IMR-90 (cell line): ENCODE measurements around the gene GGACT.

Experiments used
- CEBPB ChIP-seq: IDR thresholded peaks from 2 replicates; pipeline ENCODE4 v1.6.1; 2012; ENCODE audit warnings: low read depth, low read length, improper control_type of control experiment
- CHD1 ChIP-seq: IDR thresholded peaks from 2 replicates; pipeline ENCODE4 v1.6.1; 2012; ENCODE audit warnings: low read depth, low read length, improper control_type of control experiment
- FOS ChIP-seq: fragments of 150-350 bp; IDR thresholded peaks from 2 replicates; pipeline ENCODE4 v1.6.1; 2016; ENCODE audit warnings: low read depth, low read length
- MAFK ChIP-seq: IDR thresholded peaks from 2 replicates; pipeline ENCODE4 v1.6.1; 2012; ENCODE audit warnings: low read depth, low read length, improper control_type of control experiment
- MAZ ChIP-seq: IDR thresholded peaks from 2 replicates; pipeline ENCODE4 v1.6.1; 2012; ENCODE audit warnings: low read depth, mild to moderate bottlenecking, low read length, improper control_type of control experiment, moderate library complexity, borderline replicate concordance
- MXI1 ChIP-seq: IDR thresholded peaks from 2 replicates; pipeline ENCODE4 v1.6.1; 2012; ENCODE audit warnings: low read depth, mild to moderate bottlenecking, low read length, moderate library complexity, borderline replicate concordance
- POLR2A ChIP-seq: IDR thresholded peaks from 2 replicates; pipeline ENCODE4 v1.6.1; 2012; ENCODE audit warnings: mild to moderate bottlenecking, low read depth, low read length
- RAD21 ChIP-seq: IDR thresholded peaks from 2 replicates; pipeline ENCODE4 v1.6.1; 2012; ENCODE audit warnings: low read length, improper control_type of control experiment
- RCOR1 ChIP-seq: IDR thresholded peaks from 2 replicates; pipeline ENCODE4 v1.6.1; 2012; ENCODE audit warnings: mild to moderate bottlenecking, low read length, improper control_type of control experiment; ENCODE audit not compliant: insufficient replicate concordance
- RFX5 ChIP-seq: IDR thresholded peaks from 2 replicates; pipeline ENCODE4 v1.8.0; 2012; ENCODE audit warnings: low read depth, mild to moderate bottlenecking, low read length, moderate library complexity
- SMC3 ChIP-seq: fragments of 150-350 bp; IDR thresholded peaks from 2 replicates; pipeline ENCODE4 v1.6.1; 2016; ENCODE audit warnings: low read depth, mild to moderate bottlenecking, antibody characterized with exemption, low read length, moderate library complexity
- TF ChIP-seq, protein P1 (sequence below): fragments of 150-350 bp; IDR thresholded peaks from 2 replicates; pipeline ENCODE4 v1.6.1; 2016; ENCODE audit warnings: low read depth, mild to moderate bottlenecking, low read length, moderate library complexity, borderline replicate concordance
- TF ChIP-seq, protein P2 (sequence below): conservative IDR thresholded peaks from 2 replicates; pipeline ENCODE4 v1.5.1; 2012; ENCODE audit warnings: mild to moderate bottlenecking, low read depth, low read length, improper control_type of control experiment
- TF ChIP-seq, protein P3 (sequence below): fragments of 150-350 bp; IDR thresholded peaks from 2 replicates; pipeline ENCODE4 v1.6.1; 2017; ENCODE audit warnings: mild to moderate bottlenecking, antibody characterized with exemption, low read length, low read depth

DNA sequence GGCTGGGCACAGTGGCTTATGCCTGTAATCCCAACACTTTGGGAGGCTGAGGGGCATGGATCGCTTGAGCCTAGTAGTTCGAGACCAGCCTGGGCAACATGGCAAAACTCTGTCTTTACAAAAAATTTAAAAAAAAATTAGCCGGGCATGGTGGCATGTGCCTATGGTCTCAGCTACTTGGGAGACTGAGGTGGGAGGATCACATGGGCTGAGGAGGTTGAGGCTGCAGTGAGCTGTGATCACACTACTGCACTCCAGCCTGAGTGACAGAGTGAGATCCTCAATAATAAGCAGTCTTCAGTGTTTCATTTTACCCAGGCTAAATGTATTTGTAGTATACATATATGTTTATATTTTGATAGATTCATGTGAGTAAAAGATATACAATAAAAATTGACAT lies 85.0 kb downstream of the GGACT start:
- TF ChIP-seq, protein P1, sequence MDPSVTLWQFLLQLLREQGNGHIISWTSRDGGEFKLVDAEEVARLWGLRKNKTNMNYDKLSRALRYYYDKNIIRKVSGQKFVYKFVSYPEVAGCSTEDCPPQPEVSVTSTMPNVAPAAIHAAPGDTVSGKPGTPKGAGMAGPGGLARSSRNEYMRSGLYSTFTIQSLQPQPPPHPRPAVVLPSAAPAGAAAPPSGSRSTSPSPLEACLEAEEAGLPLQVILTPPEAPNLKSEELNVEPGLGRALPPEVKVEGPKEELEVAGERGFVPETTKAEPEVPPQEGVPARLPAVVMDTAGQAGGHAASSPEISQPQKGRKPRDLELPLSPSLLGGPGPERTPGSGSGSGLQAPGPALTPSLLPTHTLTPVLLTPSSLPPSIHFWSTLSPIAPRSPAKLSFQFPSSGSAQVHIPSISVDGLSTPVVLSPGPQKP: no peak
- TF ChIP-seq POLR2A (no peak), SMC3 (no peak), RAD21 (no peak), CEBPB (no peak), RFX5 (no peak), MXI1 (no peak), RCOR1 (no peak), FOS (no peak), CHD1 (no peak), MAFK (no peak), MAZ (no peak)
- TF ChIP-seq, protein P2, sequence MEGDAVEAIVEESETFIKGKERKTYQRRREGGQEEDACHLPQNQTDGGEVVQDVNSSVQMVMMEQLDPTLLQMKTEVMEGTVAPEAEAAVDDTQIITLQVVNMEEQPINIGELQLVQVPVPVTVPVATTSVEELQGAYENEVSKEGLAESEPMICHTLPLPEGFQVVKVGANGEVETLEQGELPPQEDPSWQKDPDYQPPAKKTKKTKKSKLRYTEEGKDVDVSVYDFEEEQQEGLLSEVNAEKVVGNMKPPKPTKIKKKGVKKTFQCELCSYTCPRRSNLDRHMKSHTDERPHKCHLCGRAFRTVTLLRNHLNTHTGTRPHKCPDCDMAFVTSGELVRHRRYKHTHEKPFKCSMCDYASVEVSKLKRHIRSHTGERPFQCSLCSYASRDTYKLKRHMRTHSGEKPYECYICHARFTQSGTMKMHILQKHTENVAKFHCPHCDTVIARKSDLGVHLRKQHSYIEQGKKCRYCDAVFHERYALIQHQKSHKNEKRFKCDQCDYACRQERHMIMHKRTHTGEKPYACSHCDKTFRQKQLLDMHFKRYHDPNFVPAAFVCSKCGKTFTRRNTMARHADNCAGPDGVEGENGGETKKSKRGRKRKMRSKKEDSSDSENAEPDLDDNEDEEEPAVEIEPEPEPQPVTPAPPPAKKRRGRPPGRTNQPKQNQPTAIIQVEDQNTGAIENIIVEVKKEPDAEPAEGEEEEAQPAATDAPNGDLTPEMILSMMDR: no peak
- TF ChIP-seq, protein P3, sequence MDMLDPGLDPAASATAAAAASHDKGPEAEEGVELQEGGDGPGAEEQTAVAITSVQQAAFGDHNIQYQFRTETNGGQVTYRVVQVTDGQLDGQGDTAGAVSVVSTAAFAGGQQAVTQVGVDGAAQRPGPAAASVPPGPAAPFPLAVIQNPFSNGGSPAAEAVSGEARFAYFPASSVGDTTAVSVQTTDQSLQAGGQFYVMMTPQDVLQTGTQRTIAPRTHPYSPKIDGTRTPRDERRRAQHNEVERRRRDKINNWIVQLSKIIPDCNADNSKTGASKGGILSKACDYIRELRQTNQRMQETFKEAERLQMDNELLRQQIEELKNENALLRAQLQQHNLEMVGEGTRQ: no peak
